Stimulated activated CD4-positive, alpha-beta T cell treated with anti-CD3 and anti-CD28 coated beads, Interleukin-2, amount 100 ng/mL, for 48 hours (primary cell): Measurements from ENCODE around the gene EPHB1.
"Not testable (repeated sequence)": the region's sequence is repeated elsewhere in the genome, so short reads cannot be mapped to it uniquely, and the experiment has no call there.

Experiments
- DNase-seq, 2 donors: peaks; one replicate each; pipeline ENCODE4 v3.0.0-alpha.2; 2020

Gene EPHB1

DNA sequence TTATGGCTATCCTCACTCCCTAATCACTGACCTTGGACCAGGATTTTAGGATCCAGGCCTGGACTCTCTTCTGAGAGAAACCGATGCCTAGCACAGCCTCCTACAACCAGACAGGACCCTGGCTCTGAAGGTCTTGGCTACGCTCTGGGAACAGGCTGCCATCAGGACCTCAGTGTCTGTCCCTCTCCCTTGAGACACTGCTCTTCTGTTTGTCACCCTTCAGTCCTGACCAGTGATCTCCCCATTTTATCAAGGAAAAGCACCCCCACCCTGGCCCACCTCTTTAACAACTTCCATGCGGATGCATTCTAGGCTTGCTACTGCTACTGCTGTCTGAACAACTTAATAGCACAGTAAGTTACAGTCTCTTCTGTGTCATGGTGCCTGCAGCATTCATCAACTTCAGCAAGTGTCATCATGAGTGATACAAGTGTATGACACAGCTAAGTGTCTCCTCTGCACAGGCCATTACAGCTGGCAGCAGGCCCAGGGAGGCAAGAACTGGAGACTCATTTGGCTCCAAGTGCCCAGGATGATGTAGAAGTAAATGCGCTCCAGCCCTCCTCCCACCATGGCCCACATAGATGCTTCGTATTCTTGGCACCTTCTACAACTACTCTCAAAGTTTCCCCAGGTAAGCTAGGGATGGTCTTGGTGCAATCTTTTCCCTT lies 302.4 kb downstream of the EPHB1 start:
- no peak for DNase-seq

DNA sequence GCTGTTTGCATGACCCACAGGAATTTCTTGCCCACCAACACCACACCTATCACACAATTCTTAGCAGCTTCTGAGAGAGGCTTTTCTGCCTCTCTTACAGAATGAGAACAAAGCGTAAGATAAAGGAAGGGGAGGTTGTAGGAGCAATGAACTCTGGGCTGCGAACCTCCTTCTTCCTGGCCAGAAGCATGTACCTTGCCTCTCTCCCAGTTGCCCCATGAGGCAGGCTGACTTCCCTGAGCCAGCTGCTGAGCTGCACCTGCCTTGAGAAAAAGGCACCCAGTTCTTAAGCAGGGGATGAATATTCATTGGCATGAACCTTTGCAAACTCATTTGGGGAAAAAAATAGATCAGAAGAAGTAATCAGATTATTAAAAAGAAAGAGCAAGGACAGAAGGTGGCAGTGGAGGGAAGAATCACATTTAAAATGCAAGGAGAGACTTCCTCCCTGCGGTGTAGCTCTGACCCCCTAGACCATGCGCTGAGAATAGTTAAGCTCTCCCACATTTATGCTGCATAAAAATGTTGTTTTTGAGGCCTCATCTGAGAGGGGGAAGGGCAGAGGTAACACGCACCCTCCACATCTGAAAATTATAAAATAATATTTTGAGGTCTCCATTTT lies 304.8 kb downstream of the EPHB1 start:
- no peak for DNase-seq

DNA sequence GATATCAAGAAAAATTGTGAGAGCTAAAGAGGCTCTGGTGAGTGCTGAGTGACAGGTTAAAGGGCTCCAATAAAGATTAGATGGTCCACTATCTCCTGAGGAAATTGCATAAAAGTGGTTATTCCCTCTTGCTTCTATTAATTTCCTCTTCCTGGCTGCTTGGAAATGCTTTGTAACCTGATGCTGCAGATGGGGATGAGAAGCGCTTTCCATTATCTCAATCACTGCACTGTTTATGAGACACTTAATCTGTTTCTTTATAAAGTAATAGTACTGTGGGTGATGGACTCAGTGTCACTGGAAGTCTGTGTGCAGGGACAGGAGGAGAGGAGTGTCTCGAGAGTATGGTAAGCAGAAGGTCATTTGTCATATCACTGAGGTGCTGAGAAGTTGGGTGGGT lies 305.3 kb downstream of the EPHB1 start:
- no peak for DNase-seq

DNA sequence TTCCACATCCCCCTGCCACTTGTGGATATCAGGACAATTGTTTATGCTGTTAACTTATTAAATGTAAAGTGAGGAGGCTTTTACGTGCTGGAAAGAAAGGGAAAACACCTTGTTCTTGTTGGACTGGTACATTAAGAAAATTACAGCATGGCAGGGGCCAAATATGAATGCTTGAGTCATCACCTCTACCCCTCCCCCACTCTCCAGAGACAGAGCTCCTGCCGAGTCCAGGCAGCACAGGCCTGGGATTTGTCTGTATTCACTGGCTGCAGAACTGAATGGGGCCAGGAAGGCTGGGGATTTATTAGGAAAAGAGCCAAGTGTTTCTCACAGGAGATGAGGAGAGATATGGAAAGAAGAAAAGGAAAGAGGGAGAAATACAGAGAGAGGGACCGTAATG lies 308.9 kb downstream of the EPHB1 start:
- DNase-seq: no peak

DNA sequence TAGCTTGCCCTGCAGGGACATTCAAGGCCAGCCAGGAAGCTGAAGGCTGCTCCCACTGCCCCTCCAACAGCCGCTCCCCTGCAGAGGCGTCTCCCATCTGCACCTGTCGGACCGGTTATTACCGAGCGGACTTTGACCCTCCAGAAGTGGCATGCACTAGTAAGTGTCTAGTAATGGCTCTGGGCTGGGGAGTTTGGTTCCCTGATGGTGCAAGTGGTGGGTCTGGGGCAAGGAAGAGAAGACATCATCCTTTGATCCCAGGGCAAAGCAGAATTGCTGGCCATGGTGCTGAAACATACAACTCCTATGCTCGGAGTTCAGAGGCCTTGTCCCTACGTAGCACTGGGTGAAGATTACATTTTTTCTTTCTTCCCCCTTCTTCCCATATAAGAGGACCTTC lies 311.4 kb downstream of the EPHB1 start:
- no peak for DNase-seq

DNA sequence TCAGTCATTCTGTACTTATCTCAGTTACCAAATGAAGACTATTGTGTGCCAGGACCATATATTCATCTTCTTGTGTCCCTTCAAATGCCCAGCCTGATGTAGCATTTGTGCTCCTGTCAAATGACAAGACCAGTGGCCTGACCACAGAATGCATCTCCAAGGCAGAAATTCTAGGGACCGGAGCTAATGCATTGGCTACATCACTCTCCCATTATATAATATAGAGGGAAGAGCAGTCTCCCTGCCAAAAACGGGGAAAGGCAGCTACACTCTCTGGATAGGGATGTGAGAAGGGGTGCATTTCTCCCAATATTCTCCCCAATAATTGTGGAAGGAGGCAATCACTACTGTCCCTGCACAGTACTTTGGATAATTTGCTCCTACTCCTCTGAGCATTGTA lies 312.0 kb downstream of the EPHB1 start:
- no peak for DNase-seq

DNA sequence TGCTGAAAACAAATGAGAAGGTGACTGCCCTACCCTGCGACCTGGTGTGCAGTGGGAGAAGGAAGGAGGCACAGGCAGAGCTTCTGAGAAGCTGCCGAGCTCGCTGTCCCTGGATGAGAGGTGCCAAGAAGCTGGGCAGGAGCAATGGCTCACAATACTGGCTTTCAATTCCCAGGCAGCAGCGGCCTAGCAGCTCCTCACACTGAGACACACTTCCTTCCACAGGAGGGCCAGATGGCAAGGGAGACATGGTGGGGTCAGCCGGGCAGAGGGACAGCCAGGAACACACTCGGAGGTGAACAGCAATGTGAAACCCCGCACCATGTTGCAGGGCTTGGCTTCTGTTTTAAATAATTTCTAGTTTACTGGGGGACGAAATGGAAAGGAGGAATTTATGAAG lies 314.6 kb downstream of the EPHB1 start:
- DNase-seq: no peak

DNA sequence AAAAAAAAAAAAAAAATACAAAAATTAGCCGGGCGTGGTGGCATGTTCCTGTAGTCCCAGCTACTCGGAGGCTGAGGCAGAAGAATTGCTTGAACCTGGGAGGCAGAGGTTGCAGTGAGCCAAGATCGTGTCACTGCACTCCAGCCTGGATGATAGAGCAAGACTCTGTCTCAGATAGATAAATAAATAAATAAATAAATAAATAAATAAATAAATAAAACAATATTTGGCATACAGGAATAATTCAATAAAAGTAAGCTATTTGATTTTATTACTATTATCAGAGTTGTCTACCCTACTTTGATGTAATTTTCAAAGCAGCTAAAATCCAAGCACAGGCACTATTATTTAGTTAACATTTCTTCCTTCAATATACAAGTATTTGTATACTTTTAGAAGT lies 319.5 kb downstream of the EPHB1 start:
- not testable (repeated sequence) for DNase-seq

DNA sequence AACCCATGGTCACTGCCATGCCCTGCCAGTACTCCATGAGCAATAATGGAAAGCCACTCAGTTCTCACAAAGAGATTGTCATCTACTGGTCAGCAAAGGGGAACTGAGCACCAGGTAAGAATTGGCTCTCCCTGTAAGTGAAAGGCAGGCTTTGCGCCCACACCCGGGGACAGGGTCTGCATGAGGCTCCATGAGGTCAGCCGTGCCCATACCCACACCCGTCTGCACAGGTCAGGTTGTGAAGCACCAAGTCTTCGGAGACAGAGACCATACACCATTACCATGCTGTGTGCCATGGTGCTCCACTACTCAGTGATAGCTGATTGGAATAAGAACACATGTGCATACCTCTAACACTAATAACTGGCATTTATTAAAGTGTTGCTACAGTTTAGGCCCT lies 322.9 kb downstream of the EPHB1 start:
- no peak for DNase-seq

DNA sequence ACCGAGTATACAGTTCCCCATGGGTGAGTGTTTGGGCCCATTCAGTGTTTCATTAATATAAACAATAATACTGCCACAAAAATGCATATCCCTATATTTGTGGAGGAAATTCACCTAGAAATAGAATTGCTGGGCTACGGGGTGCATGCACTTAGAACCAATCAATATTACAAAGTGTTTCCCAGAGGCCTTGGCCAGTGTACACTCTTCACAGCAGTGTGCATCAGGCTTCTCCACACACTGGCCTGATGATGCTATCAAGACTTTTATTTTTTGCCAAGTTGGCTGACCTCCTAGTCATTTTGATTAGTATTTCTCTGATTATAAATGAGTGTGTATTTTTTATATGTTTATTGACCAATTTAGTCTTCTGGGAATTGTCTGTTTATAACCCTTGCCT lies 323.7 kb downstream of the EPHB1 start:
- no peak for DNase-seq

DNA sequence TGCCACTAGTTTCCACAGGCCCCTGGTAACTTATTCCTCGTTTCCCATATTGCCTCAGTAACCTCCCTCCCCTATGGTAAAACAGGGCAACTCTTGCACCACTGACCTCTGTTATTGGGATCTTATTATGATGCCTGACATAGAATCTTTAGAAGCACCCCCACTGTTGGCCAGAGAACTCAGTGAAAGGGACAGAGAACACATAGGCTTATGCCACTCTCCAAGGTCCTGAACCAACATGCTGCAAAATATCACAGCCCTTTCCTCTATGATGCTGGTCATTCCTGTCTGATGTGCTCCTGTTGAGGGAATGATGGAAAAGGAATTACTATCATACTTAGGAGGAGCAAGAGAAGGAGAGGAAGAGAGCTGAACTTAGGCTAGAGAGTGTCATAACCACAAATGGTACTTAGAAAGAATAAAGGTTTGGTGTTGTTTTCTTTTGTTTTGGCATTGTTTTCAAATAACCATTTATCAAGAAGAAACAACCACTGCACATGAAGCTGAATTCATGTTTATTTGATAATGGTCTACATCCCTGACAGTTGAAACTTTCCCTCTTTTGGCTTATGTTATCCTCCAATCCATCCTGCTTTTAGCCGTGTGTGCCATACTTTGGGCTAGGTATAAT lies 330.2 kb downstream of the EPHB1 start:
- no peak for DNase-seq

DNA sequence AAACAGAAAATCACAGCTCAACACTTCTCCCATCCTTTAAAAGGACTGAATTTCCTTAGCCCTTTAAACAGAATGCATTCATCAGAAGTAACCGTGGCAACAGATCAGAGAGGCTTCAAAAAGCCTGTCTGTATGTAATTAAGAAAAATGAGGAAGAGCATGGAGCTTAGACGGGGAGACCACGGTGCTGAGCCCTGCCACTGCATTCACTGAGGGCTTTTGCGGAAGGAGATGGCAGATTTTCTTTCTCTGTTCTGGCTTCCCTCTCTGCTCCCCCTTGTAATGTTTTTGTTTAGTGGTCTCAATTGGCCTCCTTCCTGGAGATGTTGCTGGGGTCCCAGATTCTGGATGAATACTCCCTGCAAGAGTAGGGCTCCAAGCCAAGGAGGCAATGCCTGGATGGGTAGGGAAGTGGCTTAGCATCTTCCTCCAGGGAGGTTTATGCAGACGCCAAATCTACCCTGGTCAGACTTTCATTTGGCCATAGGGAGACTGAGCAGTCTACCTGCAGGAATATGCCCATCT lies 332.9 kb downstream of the EPHB1 start:
- no peak for DNase-seq

DNA sequence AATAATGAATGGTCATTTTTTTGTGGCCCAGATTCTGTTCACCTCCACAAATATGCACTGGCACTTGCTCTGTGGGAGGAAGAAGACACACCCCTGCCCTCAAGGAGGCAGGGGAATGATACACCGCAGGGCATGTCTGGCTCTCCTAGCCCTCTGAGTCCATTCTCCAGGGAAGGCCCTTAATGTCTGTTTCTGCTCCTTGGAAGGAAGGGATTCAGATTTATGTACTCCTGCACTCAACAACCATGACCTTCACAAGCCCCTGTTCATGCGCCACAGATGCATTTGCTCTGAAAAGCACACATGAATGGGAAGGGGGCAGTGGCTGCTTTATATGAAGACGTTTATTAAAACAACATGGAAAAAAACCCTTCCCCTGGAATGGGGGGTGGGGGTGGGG lies 333.8 kb downstream of the EPHB1 start:
- no peak for DNase-seq

DNA sequence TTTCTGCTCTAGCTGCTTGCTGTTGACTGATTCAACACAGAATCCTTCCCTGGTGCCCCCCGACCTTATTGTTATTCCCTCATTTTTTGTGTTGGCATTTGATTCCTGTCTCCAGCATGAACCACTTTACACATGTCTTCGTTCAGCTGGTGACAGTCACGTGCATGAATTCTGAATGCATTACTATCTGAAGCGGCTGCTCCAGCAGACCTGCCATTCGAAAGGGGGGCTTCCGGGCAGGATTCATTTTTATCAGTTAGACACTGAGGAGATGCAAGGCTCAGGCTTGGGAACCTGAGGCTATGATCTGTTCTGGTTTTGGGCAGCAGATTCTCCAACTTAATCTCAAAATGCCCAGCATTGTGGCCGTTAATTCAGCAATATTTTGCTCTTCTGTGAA lies 336.2 kb downstream of the EPHB1 start:
- DNase-seq: no peak

DNA sequence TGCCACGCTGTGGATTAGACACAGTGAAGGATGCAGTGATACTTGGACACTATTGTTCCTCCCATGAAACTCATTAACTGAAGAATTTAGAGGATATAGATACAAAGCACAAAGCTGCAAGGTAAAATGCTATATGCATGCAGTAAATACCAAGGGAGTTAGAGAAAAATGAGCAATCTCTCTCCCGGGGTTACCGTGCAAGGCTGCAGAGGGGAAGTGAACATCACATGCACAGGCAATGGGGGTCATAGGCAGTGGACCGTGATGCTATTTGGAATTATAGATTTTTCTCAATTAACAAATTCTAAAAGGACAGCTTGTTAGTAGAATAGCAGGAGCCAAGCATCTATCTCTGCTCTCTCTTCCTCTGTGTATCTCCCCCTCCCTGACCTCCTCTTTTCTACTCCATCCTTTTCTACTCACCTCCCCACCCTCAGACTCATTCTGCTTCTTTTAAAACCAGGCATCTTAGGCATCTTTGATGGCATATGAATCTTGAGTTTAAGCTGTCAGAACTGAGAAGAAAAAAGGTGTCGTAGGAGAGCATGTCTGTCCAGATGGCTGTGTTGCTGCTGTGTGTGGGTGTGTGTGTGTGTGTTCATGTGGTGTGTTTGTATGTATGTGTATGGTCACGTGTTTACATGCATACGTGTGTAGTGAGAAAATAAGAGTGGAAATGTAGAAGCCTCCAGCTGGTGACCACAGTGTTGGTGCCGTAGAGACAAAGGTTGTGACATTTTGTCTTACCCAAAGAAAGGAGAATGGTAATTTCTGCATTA lies 339.0 kb downstream of the EPHB1 start:
- DNase-seq: no peak

DNA sequence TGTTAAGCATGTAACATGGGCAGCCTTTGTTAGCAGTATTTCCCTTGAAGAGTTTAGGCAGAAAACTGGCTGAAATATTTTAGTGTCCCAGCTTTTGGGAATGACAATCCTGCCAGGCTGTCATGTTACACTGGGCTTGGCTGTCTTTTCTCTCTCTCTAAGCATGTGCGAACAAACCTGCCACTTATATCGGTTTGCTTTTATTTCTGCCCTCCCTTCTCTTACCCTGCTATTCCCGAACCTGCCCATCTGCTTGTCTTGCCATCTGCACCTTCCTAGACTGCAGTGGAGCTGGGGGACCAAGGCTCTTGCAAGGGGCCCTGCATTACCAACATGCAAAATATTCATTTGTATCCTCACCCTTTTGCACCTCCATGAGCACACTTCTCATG lies 339.6 kb downstream of the EPHB1 start:
- no peak for DNase-seq

DNA sequence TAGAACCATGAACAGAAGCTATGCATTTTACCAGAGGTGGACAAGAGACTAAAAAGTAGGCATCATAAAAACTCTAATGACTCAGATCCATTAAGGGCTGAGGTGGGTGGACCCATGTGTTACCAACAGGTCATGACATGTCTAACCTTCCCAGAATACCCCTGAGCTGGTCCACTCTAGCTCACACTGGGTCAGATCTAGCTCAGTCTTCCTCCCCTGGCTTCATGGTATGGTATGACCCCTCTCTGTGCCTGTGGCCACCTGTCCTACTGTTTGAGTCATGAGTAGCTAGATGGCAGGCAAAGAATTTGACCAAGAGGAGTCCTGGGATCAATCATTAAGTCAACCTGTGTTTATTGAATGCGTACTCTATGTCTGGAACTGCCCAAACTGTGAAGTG lies 340.4 kb downstream of the EPHB1 start:
- DNase-seq: no peak

DNA sequence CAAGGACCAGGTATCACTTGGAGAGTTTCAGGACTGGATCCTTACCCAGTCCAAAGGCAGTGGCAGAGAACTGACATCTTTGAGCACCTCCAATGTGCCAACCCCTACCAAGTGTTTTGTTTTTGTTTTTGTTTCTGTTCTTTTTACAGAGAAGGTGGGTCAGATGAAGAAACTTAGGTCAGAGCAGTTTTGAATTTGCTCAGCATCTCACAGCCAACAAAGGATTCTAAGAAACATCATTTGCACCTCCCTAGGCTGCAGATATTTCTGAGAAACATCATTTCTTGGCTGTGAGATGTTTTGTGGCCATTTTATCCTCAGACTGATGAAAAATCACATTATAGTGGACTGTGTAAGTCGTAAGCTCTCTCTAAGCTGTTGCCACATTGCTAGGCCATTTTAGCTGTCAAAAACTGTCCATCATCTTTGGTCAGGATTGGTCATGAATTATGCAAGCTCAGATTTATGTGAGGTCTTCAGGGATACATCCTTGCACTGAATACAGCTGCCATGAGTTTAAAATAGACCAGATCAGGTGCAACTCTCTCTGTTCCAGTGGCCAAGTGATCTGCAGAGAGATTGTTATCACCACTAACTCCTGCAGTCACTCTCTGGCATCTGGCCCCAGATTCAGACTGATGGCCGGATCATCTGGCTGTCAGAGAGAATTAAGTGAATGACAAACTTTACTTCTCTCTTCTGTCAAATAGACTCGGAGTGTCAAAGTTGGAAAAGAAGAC lies 341.5 kb downstream of the EPHB1 start:
- no peak for DNase-seq

DNA sequence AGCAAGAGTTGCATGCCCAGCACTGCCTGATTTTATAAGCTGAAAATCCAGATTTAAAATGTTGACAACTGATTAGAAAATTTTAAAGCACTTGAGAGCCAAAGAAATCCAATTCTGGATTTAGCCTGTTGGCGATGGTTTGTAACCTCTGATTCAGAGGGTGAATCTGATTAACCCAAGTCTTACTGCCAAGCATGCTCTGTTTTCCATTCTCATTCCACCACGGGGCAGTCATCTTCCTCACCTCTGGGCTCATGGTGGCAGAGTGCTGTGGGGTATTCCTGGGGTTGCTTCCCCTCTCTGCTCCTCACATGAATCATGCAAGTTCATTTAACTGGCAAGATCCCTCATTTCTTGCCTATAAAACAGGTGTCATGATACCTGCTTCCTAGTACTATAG lies 342.2 kb downstream of the EPHB1 start:
- no peak for DNase-seq

DNA sequence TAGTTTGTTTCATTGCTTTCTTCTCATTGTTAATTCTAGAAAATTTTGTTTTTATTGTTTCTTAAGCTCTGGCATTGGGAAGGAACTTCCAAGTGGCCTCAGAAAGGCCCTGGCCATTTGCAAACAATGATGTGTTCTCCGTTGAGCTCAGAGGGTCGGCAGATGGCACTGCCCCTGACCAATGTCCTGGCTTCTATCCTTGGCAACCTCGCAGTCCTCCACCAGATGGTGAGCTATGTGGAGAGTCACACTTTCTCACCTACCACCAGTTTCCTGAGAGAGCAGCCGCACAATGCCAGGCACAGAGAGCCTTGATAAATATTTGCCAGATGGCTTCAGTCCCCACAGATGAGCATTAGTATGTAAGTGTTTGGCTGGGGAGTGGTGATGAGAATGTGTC lies 343.7 kb downstream of the EPHB1 start:
- DNase-seq: no peak

DNA sequence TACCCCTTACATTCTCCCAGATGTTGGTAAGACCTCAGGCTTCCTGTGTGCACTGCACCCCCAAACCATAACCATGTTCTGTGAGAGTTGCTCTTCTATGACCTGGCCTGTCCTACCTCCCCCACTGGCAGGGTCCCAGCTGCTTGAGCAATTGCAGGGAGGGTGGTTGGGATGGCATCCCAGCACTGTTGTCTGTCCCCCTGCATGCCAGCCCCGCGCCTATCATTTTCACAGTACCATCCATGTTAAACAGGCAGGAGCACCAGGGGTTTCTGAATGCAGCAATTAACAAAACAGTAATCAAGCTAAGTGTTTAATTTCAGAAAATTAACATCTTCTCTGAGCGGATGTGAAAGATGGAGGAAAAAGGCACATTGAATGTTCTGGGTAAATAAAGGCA lies 345.5 kb downstream of the EPHB1 start:
- DNase-seq: no peak

DNA sequence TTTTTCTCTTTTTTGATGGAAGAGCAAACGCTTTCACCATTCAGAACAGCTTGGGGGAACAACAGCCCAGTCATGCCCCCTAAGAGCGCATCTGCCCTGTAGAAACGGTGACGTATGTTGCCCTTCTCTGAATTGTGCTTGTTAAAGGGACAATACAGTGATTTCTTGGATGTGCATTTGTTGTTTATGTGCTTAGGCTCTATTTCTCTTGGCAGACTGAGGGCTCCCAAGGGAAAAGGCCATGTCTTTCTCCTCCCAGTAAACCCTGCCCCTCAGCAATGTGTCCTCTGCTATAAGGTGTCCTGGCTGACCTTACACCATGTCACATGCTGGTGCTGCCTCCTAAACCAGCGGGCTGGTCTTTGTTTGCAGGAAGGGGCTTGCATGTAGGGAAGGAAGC lies 346.1 kb downstream of the EPHB1 start:
- no peak for DNase-seq

DNA sequence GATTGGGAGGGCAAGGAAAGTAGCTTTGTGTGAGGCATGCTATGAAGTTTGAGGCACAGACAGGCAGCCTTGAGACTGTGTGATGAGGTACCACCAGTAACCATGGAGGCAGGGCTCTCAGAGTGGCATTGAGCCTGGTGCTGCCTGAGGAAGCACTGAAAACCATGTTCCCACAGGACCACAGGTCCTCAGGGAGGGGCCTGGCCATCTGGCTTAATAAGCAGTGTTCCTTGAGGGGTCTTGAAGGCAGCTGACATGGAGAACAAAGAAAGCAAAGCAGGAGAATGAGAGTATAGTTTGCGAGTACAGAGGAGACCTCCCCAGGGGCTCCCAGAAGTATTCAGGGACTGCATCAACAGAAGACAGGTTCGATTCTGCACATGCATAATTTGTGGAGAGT lies 346.6 kb downstream of the EPHB1 start:
- DNase-seq: no peak
